HG03060 (cell line): ENCODE data around the gene SNX24.

Experiments
- ATAC-seq: cut with Tn5 transposase; IDR thresholded peaks from one replicate; pipeline ENCODE4 v1.9.1; 2021; ENCODE audit warnings: low read depth, moderate number of reproducible peaks; ENCODE audit not compliant: unreplicated experiment

Gene SNX24

GRCh38 chr5:122999947-123000563, 154.6 kb downstream of the SNX24 start:
- peak; percentile 83 for ATAC-seq

- no peak for ATAC-seq
Observed at GRCh38 chr5:123000731-123001130, 155.3 kb downstream of the SNX24 start.

- no peak for ATAC-seq
Observed at GRCh38 chr5:123001808-123002207, 156.4 kb downstream of the SNX24 start.

GRCh38 chr5:123007182-123007581, 161.8 kb downstream of the SNX24 start:
- no peak for ATAC-seq

GRCh38 chr5:123007754-123008153, 162.3 kb downstream of the SNX24 start:
- ATAC-seq, result no peak

GRCh38 chr5:123012321-123012720, 166.9 kb downstream of the SNX24 start:
- no peak for ATAC-seq

- no peak for ATAC-seq
Observed at GRCh38 chr5:123014689-123015088, 169.3 kb downstream of the SNX24 start.

- no peak for ATAC-seq
Observed at GRCh38 chr5:123028222-123028621, 182.8 kb downstream of the SNX24 start.

- no peak for ATAC-seq
Observed at GRCh38 chr5:123033157-123033671, 187.8 kb downstream of the SNX24 start.

GRCh38 chr5:123035360-123035917, 190.0 kb downstream of the SNX24 start:
- no peak for ATAC-seq

- ATAC-seq, result no peak
Observed at GRCh38 chr5:123035918-123036390, 190.5 kb downstream of the SNX24 start.

GRCh38 chr5:123036391-123037103, 191.1 kb downstream of the SNX24 start, which contains the start of gene PPIC:
Gene PPIC, minus strand, starts transcription at chr5:123036725. Its CDS starts 100 bp downstream, at chr5:123036625.
- ATAC-seq, result no peak

- ATAC-seq, result no peak
Observed at GRCh38 chr5:123037104-123037418, 191.6 kb downstream of the SNX24 start.

GRCh38 chr5:123039673-123040072, 194.3 kb downstream of the SNX24 start:
- no peak for ATAC-seq

GRCh38 chr5:123044926-123045617, 199.7 kb downstream of the SNX24 start:
- ATAC-seq, result no peak

- no peak for ATAC-seq
Observed at GRCh38 chr5:123046222-123046621, 200.8 kb downstream of the SNX24 start.

- ATAC-seq, result no peak
Observed at GRCh38 chr5:123047706-123048105, 202.3 kb downstream of the SNX24 start.

- no peak for ATAC-seq
Observed at GRCh38 chr5:123051206-123051605, 205.8 kb downstream of the SNX24 start.
